HG03097 (cell line): Measurements from ENCODE around the gene IRF1.
"Not testable (repeated sequence)": the region's sequence is repeated elsewhere in the genome, so short reads cannot be mapped to it uniquely, and the experiment has no call there.

Experiments
- ATAC-seq: cut with Tn5 transposase; IDR thresholded peaks from one replicate; pipeline ENCODE4 v1.9.1; 2021; ENCODE audit not compliant: unreplicated experiment, low FRiP score

The IRF1 gene

DNA sequence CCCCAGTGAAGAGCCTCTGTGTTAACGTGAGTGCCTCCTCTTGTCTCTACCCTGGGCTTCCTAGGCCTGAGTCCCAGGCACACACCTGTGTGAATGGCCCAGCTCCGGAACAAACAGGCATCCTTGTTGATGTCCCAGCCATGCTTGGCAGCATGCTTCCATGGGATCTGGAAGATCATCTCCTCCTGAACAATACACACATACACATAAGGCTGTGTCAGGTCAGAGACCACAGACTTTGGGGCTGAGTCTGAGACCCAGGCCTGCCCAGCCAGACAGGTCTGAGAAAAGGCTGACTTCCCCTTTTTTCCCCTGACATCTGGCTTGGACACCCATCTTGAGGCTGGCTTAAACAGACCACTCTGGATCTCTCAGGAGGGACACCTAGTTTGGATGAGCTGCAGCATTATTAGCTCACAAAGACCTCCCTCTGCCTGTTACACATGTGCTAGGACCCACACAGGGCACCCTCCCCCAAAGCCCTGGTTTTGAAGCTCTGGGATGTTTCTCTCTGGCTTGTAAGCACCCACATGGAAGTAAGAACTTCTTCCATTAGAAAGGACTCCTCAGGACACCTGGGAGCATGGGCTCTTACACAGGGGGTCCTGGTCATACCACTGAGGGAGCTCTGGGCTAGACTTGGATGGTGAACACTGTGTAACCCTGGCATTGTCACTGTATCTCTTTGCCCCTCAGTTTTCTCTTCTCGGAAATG lies 2.6 kb downstream of the IRF1 start:
- no peak for ATAC-seq

DNA sequence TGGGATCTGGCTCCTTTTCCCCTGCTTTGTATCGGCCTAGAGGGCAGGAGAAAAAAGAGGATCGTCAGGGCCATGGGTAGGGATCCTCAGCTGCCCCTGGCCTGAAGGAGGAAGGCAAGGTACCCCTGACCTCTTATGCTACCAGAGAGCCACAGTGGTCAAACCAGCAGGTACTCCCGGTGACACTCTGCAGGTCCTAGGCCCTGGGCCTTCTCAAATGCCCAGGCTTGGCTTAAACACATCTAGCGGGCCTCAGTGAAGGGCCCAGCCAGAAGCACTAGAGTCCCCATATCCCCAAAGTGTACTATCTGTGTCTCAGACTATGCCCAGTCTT lies 3.5 kb downstream of the IRF1 start:
- no peak for ATAC-seq

DNA sequence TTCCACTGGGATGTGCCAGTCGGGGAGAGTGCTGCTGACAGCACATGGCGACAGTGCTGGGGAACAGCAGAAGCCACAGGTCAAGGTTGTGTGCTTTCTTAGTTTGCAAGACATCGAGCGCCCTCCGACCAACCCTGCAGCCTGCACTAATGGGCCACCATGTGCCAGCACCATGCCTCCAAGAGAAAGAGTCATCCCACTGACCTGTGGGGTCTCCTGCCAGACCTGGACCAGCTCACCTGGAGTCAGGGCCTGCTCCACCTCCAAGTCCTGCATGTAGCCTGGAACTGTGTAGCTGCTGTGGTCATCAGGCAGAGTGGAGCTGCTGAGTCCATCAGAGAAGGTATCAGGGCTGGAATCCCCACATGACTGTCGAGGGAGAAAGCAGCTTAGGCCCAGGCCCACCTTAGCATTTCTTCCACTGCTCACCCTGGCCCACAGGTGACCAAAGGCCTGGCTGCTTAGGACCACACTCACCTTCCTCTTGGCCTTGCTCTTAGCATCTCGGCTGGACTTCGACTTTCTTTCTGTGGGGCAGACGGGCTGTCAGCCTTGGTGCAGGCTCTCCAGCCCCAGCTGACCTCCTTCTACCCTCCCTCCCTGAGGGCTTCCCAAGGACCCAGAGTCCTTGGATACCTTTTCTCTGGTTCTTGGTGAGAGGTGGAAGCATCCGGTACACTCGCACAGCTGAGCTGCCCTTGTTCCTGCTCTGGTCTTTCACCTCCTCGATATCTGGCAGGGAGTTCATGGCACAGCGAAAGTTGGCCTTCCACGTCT lies 4.1 kb downstream of the IRF1 start:
- no peak for ATAC-seq

DNA sequence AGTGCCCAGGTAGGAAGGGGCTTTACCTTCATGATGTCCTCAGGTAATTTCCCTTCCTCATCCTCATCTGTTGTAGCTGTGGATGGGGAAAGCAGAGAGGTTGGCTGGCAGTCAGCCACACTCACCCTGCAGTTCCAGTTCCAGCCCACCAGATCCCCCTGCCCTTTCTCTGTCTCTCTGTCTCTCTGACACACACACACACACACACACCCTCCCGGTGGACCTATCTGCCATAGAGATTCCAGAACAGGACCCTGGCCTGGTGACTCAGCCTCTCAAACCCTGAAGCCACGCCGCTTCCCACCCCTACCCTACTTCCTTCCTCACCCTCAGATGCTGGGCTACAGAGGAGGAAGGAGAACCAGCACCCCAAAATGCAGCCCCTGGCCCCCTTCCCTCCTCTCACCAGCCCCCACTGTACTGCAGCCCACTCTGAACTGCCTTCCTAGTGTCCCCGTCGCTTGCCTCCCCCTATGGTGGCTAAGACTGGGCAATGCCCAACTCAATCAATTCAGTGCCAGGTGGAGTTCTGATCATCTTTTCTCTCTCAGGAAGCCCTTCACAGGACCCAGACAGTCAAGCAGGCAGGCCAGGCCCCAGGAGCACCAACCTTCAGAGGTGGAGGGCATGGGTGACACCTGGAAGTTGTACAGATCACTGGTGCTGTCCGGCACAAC lies 4.8 kb downstream of the IRF1 start:
- no peak for ATAC-seq

DNA sequence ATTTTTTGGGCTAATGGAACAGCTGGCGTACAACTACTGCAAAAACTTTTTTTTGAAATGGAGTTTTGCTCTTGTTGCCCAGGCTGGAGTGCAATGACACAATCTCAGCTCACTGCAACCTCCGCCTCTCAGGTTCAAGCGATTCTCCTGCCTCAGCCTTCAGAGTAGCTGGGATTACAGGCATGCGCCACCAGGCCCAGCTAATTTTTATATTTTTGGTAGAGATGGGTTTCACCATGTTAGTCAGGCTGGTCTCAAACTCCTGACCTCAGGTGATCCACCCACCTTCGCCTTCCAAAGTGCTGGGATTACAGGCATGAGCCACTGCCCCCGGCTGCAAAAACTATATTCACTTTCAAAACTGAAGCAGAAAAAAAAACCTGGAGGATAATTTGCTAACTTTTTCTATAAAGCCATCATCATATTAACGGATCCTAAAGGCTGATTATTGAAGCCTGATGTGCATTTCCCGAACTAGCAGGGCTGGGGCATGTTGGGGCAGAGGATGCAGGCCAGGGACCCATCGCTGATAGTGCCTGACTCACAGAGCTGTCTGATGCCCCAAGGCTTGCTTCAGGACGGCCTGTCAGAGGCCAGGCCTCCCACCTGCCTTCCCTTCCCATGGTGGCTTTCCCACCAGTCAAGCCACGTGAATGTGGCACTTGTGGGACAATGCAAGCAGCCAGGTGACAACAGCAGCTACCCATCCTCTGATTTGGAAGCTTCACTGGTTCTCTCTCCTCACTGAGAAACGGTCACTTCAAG lies 5.5 kb downstream of the IRF1 start:
- ATAC-seq: not testable (repeated sequence)

DNA sequence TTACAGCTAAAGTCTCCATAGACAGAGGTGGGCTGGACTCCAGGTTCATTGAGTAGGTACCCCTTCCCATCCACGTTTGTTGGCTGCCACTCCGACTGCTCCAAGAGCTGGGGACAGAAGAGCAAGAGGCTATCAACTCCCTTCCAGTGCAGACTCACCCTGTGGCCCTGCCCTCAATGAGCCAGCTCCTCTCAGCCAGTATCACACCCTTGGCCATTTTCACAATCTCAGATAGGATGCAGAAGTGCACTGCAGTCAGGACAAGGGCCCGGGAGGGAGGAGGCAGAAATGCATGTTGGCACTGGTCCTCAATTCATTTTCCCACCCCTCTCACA lies 6.2 kb downstream of the IRF1 start:
- no peak for ATAC-seq

DNA sequence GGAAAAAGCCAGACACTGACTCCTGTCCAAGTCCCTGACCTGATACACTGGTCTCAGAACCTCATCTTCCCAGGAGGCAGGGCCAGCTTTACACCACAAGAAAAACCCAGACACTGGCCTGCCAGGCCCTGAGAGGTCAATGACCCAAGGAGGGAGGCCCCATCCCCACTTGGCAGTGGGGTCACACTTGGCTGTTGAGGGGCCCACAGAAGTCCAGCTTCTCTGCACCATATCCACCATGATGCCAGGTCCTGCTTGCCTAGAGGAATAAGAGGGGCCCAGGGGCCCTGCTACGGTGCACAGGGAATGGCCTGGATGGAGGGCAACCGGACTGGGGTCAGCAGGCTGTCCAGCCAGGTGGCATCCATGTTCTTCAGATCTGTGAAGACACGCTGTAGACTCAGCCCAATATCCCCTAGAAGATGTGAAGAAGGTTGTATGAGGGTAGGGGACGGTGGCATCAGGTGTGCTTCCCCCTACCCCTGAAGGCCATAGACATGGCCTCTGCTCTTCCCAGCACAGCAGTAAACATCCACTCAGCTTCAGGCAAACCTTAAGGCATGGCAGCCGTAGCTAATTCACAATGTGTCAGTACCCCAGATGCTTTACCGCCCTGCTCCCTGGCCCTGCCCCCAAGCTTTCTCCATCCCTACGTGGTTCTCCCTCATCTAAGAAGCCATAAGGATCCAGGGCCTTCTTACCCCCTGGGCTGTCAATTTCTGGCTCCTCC lies 6.7 kb downstream of the IRF1 start:
- no peak for ATAC-seq

DNA sequence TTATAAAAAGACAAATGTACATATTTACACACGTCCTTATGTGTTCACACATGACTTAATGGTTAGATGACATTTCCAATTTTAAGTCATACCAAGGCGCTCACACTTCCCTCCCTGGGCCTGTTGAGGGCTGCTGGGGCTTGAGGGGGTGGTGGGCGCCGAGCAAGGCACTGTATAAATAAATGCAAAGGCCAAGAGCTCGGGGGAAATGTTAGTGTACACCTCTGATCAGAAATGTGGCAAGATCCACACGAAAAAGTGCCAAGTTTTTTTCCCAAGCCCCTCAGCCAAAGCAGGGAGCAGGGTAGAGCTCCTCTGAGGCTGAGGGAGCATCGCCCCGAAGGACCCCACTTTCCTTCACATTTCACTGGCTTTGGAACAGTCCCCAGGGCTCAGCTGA lies 7.5 kb downstream of the IRF1 start:
- no peak for ATAC-seq

DNA sequence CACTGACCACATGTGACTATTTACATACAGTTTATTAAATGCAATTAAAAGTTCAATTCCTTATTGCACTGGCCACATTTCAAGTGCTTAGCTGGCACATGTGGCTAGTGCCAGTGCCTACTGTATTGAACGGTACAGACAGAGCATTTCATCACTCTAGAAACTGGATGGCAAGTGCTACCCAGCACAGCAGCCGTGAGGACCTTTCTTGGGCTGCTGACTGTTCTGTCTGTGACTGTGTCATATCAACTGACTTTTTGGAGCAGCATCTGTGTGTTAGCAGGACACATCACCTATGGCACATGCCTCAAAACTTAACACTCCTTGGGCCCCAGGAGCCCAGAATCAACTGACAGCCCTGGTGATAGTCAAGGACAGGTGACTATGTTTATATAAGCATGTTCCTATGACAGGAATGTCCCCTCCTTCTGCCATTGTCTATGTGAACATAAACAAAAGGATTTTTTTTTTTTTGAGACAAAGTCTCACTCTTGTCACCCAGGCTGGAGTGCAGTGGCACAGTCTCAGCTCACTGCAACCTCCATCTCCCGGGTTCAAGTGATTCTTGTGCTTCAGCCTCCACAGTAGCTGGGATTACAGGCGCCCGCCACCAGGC lies 8.9 kb downstream of the IRF1 start:
- ATAC-seq: no peak

DNA sequence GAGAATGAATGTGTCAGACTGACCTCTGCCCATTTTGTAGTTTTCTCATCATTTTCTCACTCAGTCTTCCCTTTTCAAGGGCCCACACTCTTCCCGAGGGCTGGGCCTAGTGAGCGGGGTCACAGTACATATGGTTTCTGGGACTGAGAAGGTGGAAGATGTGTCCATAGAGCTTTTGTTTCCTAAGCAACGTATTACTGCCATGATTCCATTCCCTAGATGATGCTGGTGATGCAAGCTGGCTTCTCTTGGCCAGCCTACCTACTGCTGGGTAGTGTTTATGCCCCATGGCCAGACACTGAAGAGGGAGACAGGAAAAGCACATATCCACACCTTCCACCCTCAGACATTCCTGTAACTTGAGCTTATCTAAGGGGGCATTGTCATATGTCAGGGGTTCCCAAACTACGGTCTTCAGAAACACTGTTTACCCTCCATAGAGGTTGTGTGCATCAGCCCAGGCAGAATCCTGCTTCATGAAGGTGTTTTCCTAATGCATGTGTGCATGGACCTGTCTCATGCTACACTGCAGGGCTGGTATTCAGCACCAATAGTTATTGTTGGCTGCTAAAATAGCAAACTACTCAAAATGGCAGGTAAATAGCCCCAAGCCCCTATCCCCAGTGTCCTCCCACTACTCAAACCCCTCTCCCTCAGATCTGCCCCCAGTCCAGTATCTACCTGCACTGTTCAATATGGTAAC lies 9.5 kb downstream of the IRF1 start:
- ATAC-seq: no peak

DNA sequence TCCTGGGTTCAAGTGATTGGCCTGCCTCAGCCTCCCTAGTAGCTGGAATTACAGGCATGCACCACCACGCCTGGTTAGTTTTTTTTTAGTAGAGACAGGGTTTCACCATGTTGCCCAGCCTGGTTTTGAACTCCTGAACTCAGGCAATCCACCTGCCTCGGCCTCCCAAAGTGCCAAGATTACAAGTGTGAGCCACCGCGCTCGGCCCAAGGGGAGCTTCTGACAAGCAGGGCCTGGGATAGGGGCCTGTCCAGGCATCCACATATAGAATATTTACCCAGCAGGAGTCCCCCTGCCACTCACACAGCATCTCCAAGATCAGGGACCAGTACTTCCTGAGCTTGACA lies 10.1 kb downstream of the IRF1 start:
- no peak for ATAC-seq

DNA sequence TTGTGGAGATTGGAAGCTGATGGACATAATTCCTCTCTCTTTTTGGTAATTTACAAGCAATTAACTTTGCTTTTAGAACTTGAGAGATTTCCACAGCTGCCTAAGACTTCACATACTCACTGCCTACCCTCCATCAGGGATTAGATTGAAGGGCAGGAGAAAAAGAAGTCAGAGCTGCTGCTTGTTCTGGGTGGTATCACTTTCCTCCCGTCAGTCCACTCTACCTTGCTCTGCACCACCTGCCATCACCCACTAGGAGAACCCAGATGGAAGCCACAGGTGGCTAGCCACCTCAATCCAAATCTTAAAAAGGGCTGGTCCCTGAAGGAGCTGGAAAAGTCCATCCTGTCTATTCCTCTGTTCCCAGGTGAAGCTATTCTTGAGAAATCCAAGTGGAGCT lies 10.5 kb downstream of the IRF1 start:
- no peak for ATAC-seq

DNA sequence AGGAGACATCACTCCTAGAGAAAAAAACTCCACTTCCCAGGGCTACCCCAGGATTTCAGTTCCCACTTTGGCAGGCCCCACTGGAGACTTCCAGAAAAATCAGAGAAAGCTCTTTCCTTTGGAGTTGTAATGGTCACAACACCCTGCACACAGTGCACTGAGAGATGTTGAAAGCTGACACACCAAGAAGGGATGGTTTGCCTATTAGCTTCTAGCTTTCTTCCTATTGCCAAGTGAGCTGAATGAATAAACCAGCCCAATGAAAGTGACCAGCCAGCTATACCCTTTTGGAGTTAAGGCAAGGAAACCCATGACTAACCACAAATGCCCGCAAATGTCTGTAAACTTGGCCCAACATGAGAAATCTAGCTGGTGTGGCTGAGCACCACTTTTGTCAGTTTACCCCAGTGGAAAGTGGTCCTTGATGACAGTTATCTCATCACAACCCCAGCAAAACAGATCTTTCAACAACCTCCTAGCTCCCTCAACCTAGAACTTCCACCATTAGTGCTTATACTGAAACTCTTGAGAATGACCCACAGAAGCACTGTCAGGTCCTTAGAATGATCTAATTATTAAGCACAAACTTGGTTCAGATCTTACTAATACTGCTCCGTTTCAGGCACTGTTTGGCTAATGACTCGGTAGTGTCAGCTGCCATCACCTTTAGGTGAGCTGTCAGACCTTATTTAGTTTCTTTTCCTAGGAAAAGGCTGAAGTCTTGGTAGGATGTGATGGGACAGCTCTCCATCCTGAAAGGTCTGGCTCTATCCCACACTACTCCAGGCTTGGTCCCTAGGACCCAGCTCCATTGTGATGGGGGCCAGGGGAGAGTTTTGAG lies 11.2 kb downstream of the IRF1 start:
- ATAC-seq: no peak

DNA sequence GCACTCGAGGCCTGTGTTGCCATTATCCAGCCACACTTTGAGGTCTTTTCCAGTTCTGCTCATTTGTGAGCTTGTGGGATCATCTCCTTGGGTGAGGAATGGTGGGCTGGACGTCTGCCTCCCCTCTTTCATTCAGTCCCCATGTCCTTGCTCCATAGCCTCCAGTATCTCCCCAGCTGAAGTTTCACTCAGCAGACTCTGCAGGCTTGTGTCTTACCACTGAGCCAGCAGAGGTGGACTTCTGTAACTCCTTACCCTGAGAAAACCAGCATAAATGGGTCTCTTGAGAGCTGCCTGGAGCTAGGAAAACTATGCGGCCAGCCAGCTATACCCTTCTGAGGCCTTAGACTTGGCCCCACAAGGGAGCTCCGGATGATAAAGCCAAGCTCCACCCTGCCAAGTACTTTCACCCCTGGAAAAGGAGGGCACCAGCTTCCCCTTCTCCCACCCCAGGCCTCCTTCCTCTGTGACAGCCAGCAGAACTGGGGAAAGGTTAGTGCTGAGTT lies 12.2 kb downstream of the IRF1 start:
- ATAC-seq: no peak

DNA sequence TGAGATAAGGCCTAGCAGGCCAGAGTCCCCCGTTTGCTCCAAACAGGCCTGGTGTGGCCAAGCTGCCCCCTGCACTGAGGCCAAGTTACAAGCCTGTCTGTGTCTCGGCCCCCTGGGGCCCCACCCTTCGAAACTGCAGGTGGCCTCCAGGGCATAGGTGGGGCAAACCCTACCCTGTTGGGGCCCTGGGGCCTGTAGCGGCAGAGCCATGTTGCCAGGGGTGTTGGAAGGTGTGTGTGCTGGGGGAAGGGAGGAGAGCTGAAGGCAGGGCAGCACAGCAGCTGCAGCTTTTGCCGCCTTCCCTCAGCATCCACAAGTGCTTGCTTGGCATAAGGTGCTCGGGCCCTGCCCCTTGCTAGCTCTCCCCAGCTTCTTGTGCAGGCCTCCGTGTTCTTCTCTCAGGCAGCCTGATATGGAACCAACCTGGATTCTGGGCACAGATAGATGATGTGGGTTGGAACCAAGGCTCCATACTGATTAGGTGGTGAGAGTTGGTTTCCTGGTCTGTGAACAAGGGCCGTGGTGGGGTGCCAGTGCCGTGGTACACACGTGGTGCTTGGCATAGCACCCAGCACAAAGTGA lies 12.7 kb downstream of the IRF1 start:
- ATAC-seq: no peak

DNA sequence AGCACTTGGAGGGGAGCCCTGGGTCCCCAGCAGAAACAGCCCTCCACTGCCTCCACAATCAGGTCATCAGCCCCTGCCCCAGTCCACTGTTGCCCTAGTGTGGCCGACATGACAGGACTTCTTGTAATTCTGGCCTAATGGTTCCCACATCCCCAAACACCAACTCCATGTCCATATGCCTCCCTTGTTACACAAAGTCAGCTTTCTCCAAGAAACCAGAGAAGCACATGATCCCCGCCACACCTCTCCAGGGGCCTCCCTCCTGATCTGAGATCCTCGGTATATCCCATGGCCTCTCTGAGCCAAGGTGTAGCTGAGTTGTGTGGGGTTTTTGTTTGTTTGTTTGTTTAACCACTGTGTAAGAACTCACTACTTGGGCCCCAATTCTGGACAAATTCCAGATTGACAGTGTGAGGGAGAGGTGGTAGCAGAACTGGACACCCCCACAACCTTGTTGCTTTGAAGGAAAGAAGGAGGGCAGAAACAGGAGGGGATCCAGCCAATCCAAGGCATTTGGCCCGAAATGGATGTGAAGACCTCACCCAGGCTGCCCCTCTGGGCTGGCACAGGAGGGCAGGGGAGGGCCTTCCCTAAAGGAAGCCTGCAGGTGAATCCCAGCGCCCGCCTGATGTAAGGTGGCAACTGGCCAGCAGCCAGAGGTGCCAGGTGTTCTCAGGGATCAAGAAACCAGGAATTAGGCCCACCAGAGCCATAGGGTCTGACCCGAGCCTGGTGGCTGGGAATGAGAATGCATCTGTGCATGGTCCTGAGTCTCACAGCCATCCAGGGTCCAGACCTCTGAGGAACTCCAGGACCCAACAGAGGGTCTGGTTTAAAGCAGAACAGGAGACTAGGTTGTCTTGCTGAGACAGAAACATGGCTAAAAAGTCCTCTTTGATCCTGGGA lies 13.4 kb downstream of the IRF1 start:
- ATAC-seq: no peak
